ENCODE data around the gene LAMB1.
"Not testable (repeated sequence)": the region's sequence is repeated elsewhere in the genome, so short reads cannot be mapped to it uniquely, and the experiment has no call there.

LAMB1 gene

DNA sequence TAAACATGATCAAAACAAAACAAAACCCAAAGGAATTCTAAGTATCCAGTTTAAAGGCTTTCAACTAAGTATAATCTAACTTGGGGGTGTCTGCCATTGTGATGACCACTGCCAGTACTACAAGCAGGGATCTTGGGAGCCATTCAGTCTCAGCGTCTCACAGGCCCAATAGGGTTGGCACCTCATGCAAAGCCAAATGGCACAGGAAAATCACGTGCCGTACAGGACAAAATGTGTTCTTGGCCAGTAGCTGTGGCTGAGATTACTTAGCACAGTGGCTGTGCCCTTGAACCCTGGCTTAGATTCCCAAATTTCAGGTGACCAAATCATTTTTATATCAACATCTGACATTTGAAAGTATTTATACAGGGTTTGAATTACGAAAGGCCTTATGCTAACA lies 62.0 kb downstream of the LAMB1 start:
- no peak for DNase-seq

DNA sequence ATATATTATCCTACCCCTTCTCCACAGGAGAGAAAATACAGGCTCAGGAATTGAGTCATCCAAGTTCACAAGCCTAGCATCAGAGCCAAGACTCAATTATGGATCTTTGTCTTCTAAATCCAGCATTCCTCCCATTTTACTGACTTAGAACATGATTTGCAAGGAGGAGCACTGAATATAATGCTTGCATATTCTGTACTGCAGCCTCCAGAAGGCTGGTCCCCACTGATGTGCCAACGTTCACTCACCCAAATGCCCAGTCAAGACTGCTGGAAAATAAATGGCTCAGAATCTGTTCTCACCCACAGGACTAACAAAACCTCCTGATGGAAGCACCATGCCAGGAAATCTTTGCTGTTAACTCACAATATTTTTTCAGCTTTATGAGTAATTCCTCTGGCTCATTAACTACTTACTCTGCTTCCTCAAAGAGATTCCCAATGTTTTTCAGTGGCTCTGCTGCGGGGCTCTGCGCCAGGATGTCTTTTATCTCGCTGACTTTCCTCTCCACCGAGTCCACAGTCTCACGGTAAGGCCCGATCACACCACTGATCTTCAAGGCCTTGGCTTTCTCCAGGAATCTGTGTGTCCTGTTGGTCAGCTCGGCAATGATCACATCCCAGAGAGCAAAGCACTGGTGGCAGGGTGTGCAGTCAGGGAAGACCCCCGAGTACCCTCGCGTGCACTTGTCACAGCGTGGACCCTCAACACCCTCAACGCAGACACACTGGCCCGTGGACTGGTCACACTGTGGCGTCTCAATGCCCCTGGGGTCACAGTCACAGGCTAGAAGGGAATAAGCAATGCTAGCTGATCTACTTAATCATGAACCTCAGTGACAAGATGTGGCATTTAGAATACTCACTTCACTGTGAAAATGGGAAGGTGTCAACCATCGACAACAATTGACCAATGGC lies 63.1 kb downstream of the LAMB1 start:
- no peak for DNase-seq

DNA sequence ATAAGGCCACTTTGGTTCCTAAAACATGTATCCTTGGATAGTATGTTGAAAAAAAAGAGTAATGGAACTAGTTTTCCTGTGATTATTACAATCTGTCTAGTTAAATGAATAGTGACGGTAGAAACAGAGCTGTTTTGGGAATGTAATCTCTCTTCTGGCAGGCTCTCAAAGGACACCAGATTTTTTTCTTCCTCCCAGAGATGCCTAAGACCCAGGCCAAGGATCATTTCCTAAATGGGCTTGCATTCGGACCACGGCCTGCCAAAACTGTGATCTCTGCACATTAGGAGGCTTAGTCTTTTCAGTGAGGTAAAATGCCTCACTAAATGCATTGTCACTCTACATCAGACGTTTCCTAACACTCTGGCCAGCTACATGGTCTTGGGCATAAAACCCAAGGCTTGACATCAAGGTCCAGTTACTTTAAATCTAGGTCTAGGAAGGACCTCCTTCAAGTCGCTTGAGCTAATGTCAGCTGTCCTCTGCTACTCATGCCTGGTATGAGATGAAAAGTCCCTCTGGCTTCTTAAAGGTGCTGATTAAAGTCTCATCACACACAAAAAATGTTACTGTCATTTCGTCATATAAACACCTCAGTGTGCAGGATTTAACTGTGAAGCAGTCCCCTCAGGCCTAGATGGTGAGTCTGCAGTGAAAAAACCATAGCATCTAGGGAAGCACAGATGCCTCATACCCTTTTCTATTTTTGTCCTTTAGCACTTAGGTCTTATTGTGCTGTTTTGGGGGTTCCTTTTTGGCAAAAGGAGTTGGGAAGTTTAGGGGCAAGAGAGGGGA lies 64.3 kb downstream of the LAMB1 start:
- no peak for DNase-seq

DNA sequence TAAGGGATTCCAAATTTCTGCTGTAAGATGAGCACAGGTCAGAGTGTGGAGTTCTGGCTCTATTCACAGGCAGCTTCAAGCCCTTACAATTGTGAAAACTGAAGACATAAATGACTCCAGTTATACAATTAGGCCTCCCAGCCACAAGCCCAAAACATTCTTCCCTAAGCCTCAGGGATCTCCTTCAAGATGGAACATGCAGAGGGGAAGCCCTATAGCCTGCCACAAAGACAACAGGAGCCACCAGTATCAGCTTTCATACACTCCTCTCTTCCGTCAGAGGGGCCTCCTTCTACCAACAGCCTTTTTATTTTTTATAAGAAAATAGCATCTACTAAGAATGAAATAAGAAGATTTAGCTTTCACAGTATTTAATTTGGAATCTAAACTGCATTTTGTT lies 65.4 kb downstream of the LAMB1 start:
- DNase-seq, result no peak

DNA sequence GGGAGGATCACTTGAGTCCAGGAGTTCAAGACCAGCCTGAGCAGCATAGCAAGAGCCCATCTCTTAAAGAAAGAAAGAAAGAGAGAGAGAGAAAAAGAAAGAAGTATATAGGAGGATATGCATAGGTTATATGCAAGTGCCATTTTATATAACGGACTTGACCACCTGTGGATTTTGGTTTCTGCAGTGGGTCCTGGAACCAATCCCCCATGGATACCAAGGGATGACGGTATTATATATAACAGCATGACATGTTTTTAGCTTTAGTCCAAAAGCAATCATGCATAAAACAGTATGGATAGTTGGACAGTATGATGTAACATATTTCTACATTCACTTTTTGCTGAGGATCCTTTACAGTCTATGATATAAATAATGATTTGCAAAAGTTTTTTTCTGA lies 66.6 kb downstream of the LAMB1 start:
- DNase-seq, result no peak

DNA sequence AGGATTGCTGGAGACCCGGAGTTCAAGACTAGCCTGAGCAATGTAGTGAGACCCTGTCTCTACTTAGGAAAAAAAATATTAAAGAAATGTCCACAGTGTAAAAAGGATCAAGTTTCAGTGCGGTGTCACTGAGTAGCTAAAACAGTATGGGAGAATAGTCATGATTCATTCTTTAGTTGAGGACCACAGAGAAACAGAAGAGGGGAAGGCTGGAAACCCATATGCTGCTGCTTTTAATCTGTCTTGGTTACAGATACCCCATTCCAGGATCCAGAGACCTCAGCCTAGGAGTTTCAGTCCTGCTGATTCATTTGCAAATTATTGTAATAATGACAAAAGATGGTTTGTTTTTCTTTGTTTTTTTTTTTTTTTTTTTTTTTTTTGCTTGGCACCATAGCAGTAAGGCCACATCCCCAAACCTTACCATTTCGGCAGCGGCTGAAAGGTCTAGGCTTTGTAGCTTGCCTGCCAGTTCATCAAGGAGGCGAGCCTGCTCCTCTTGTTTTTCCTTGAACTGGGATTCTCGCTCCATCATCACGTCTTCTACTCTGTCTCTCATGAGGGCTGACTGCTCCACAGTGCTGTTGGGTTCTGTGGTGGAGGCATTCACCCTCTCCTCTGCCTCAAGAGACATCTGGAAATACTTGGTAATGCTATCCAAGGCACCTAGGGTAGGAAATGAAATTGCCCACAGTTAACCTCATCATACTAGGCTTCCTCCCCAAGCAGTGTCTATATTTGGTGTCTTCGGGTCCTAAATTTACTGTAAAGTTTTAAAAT lies 67.8 kb downstream of the LAMB1 start:
- no peak for DNase-seq

DNA sequence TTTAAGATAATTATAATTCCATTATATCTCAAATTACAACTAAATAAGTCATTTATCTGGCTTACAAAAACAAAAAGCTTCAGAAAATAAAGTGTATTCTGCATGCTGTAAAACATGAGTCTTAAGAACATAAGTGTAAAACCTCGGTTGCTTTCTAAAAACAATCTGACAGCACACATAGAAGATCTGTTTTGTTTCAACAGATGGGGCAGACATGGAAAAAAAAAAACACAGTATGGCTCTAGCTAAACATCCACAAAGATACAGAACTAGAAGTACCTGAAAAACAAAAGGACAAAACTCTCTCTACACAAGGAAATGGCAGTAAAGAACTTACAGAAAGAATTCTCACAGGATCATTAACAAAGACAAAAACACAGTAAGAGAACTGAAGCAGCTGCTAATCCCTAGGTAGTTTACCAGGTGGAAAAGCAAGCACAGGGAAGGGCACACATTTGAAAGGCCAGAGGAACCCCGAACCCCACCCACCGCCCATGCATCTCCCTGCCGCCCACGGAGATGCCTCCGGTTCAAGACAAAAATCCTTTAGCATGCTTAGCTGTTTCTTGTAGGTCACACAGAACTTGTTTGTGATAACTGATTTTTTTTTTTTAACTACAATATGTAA lies 69.5 kb downstream of the LAMB1 start:
- DNase-seq, result no peak

DNA sequence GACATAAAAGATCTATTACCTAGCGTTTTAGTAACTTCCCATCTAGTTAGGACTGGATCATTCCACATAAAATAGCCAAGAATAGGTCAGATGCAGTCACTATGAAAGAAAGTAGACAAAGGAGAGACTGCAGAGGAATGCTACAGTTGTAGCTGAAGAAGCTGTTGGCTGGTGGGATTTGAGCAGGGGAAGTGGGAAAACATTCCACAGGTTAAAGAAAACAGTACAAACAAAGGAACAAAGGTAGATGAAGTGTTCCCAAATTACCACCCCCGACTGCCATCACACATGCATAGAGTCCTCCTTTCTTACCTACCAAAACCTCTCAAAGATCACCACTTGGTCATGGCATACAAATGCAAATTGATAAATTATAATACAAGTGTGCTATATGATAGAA lies 70.2 kb downstream of the LAMB1 start:
- DNase-seq, result no peak

DNA sequence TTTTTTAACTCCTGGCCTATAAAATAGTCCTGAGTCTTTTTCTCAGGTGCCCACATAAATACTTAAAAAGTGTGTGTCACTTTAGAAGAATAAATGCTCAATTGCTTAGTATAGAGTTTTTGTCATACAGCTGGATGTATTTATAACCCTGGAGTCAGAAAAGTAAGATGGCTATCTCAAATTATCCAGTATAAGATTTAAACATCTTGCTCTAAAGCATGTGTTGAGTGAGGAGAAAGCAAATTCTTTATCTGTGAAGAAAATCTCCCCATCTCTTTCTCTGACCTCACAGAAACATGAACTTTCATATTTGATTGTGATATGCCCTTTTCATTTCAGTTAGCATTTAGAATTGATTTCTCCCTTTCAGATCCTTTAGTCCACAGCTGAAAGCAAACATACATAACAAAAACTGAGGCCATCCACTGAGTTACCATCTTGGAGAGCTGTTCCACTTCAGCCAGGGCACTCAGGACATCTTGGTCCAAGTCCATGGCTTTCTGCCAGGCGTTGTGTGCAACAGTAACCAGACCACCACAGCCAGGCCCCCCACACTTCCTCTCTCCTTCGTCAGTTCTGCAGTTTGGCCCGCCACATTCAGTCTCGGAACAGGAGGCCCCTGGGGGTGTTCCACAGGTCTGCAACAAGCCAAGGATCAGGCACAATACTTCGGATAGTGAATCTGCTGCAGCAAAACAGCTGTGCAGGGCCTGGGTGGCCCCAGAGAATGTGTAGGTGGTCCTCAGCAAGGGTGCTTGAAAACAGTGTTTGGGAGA lies 71.0 kb downstream of the LAMB1 start:
- DNase-seq, result no peak

DNA sequence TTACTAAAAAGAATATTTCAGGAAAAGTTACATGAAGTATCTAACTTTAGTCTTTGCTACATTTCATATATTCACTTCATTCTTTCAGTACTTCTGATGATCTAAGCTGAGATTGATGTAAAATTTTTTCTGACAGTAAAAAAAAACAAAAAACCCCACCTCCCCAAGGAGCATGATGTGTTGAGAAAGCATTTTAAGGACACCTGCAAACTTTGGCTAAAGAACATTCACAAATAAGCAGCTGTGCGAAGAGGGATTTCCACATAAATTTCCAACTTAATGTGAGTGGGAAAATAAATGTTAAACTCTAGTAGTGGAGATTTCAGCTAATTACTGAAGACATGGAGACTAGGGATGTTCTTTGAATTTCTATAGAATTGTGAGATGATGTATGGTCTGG lies 76.5 kb downstream of the LAMB1 start:
- DNase-seq, result no peak

DNA sequence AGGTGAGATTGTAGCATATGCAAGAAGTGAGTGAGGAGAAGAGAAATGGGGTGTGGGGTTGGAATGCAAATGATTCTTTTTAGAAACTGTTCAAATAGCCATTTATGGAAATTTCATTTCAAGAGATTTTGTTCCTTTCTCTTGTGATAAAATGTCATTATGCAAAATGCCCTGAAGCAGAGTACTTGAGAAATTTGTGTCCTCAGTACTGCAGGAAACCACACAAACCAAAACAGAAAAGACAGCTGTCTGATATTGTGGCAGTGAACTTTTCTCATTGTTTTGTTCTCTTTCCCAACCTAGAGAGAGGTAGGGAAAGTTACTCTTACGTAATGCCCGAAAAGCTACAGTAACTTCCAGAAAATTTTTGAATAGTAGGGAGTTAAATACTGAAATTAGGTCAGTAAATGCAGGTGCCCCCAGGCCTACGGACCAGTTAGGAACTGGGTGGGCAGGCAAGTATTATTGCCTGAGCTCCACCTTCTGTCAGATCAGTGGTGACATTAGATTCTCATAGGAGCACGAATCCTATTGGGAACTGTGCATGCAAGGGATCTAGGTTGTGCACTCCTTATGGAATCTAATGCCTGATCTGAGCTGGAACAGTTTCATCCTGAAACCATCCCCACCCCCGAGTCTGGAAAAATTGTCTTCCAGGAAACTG lies 78.0 kb downstream of the LAMB1 start:
- DNase-seq, result peak; percentile 7

DNA sequence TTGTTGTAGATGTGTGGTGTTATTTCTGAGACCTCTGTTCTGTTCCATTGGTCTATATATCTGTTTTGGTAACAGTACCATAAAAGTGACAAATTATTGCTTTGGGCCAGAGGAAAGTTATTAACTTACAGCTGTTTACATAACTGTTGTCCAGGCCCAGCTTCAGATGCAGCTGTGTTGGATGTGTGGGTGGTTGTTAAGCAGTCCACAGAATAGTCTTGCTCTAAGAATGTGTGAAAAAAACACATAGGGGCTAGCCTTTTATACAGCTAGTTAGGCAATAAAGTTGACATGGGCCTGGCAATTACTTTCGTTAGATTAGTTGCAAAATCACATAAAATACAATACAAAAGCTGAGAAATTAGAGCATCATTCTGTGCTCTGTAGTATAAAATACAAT lies 80.1 kb downstream of the LAMB1 start:
- DNase-seq, result no peak

DNA sequence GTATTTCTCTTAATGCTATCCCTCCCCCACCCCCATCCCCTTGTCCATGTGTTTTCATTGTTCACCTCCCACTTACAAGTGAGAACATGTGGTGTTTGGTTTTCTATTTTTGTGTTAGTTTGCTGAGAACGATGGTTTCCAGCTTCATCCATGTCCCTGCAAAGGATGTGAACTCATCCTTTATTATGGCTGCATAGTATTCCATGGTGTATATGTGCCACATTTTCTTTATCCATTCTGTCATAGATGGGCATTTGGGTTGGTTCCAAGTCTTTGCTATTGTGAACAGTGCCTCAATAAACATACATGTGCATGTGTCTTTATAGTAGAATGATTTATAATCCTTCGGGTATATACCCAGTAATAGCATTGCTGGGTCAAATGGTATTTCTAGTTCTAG lies 81.1 kb downstream of the LAMB1 start:
- DNase-seq, result not testable (repeated sequence)

DNA sequence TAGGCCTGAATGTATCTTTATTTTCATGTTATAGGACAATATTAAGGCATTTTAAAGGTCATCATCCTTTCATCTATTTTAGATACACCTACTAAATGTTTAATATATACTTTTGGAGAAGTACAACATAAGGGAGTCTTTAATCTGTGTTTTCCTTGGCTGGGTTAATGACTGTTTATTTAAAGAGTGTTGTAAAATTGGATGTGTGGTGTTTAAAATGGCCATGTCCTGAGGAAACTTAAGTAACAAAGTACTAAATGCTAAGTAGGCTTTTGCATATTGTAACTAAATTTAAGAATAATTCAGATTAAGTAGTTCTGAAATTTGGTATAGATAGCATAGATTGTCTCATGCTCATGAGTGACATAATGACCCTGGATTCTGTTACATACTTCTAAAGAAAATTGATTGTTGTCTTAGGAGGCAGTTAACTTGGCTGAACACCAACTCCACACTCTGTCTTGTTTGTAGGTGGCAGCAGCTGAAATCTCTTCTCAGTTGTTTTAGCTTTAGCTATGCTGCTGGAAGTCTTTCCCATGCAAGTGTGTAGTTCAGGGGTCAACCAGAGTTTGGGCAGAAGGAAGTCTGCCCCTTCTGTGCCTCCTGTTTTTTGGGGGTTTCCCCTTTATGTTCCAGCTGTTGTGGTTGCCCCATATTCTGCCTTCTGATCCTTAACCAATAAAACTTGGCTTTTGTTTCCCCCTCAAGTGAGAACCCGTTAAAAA lies 82.8 kb downstream of the LAMB1 start:
- DNase-seq, result no peak

DNA sequence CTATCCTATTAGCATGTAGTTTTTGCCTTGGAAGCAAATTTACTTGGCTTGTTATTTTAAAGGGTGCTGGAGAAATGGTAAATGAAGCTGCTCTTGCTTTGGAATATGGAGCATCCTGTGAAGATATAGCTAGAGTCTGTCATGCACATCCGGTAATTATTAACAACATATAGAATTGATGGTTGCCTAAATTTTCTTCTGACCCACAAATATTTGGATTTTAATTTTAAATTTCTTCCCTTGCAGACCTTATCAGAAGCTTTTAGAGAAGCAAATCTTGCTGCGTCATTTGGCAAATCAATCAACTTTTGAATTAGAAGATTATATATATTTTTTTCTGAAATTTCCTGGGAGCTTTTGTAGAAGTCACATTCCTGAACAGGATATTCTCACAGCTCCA lies 84.0 kb downstream of the LAMB1 start:
- no peak for DNase-seq

DNA sequence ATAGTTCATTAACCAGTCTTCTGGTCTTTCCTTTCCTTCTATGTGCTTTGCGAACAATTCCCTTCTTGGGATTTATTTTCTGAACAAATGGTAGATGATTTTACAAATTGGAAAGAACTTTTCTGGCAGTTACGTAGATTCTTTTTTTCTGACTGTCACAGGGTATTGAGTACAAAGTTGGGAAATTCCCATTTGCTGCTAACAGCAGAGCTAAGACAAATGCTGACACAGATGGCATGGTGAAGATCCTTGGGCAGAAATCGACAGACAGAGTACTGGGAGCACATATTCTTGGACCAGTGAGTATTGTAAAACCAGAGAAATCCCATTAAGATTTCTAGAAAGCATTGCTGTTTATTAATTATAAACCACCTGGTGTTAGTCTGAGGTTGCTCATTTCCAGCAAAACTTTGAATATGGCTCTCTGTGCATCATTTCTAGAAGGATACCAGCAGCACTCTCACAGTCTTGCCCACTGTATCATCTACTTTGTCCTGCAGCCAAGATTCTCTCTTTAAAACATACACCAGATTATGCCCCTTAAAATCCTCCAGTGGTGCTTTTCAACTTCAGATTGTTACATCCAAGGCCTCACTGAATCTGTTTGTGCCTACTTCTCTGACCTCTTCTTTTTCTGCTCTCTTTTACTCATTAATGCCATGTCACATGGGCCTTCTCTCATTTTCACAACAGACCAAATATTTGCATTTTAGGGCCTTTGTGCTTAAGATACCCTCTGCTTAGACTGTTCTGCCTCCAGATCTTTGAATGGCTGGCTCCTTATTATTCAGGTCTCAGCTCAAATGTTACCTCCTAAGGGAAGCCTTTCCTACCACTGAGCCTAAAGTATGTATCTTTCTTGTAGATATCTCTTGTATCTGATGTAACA lies 85.0 kb downstream of the LAMB1 start:
- DNase-seq, result no peak

DNA sequence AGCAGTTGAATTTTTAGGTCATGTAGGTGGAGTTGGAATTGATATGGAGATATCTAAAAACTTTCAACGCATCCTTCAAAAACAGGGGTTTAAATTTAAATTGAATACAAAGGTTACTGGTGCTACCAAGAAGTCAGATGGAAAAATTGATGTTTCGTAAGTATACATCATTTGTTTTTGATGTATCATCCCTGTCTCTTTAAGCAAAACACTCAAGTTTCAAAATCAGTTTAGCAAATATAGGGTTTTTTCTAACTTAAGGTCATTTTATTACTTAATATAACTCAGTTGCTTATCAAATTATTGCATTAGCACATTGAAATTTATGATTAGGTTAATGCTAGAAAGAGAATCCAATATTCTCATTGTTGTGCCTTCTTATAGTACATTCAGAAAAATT lies 87.4 kb downstream of the LAMB1 start:
- no peak for DNase-seq

DNA sequence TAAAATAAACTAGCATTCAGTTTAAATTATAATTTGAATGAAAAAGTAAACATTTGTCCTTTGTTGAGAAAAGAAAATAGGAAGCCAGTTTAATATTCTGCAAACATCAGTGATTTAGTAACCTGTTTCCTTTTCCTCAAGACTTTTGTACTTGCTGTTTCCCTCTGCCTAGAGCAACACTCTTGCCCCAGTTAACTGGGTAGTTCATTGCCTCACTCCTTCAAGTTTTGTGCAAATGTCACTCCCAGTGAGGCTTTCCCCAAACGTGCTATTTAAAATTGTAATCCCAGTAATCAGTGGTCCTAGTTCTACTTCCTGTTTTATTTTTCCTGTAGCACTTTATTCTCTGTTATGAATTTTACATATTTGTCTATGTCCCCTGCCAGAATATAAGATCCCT lies 88.1 kb downstream of the LAMB1 start:
- DNase-seq, result no peak

DNA sequence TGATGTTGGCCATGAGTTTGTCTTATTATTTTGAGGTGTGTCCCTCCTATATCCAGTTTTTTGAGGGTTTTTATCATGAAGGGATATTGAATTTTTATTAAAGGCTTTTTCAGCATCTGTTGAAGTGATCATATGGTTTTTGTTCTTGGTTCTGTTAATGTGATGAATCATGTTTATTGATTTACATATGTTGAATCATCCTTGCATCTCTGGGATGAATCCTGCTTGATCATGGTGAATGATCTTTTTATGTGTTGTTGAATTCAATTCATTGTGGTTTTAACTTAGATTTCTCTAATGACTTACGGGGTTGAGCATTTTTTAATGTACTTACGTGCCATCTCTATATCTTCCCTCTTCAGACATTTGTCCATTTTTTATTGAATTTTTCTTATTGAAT lies 89.1 kb downstream of the LAMB1 start:
- DNase-seq, result no peak

DNA sequence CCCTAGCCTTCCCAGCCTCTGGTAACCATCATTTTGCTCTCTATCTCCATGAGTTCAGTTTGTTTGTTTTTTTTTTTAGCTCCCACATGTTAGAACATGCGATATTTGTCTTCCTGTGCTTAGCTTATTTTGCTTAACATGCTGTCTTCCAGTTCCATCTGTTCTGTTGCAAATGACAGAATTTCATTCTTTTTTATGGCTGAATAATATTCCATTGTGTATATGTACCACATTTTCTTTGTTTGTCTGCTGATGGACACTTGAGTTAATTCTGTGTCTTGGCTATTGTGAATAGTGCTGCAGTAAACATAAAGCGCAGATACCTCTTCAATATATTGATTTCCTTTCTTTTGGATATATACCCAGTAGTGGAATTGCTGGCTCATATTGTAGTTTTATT lies 91.0 kb downstream of the LAMB1 start:
- no peak for DNase-seq
